Fibroblast of gingiva (primary cell): Measurements from ENCODE around the gene PTPA.
"Not testable (repeated sequence)": the region's sequence is repeated elsewhere in the genome, so short reads cannot be mapped to it uniquely, and the experiment has no call there.

Experiments used
- DNase-seq: peaks from one replicate; pipeline ENCODE4 v3.0.0-alpha.2; 2011; ENCODE audit warnings: low read depth

PTPA gene

GRCh38 chr9:129109952-129110739 is 1.1 kb upstream of the PTPA start:
- DNase-seq = peak; percentile 41

- peak; percentile 56 for DNase-seq
Measured at GRCh38 chr9:129111528-129112151, 425 bp downstream of the PTPA start.

GRCh38 chr9:129112526-129112925 is 1.3 kb downstream of the PTPA start:
- not testable (repeated sequence) for DNase-seq

GRCh38 chr9:129113645-129114304 is 2.6 kb downstream of the PTPA start:
- DNase-seq = no peak

- no peak for DNase-seq
Measured at GRCh38 chr9:129118799-129119198, 7.6 kb downstream of the PTPA start.

GRCh38 chr9:129121483-129121882 is 10.3 kb downstream of the PTPA start:
- DNase-seq = peak; percentile 60

GRCh38 chr9:129122133-129122532 is 10.9 kb downstream of the PTPA start:
- no peak for DNase-seq

GRCh38 chr9:129122976-129123375 is 11.8 kb downstream of the PTPA start:
- DNase-seq = not testable (repeated sequence)

- DNase-seq = no peak
Measured at GRCh38 chr9:129124506-129125069, 13.4 kb downstream of the PTPA start.

- DNase-seq = peak; percentile 82
Measured at GRCh38 chr9:129125478-129125877, 14.3 kb downstream of the PTPA start.

GRCh38 chr9:129126749-129127618 is 15.8 kb downstream of the PTPA start:
- DNase-seq = no peak

GRCh38 chr9:129128689-129129088 is 17.5 kb downstream of the PTPA start:
- DNase-seq = no peak

GRCh38 chr9:129130271-129130670 is 19.1 kb downstream of the PTPA start:
- not testable (repeated sequence) for DNase-seq

GRCh38 chr9:129130791-129131190 is 19.6 kb downstream of the PTPA start:
- no peak for DNase-seq

GRCh38 chr9:129131300-129132145 is 20.3 kb downstream of the PTPA start:
- DNase-seq = peak; percentile 53

GRCh38 chr9:129133082-129133481 is 21.9 kb downstream of the PTPA start:
- DNase-seq = no peak

- DNase-seq = no peak
Measured at GRCh38 chr9:129135476-129135875, 24.3 kb downstream of the PTPA start.

GRCh38 chr9:129136446-129137035 is 25.3 kb downstream of the PTPA start:
- DNase-seq = no peak

GRCh38 chr9:129137292-129138143 is 26.3 kb downstream of the PTPA start:
- DNase-seq = no peak

GRCh38 chr9:129138144-129138462 is 26.9 kb downstream of the PTPA start:
- DNase-seq = no peak
